ENCODE measurements around the gene ZFAND6.
"Not testable (repeated sequence)": the region's sequence is repeated elsewhere in the genome, so short reads cannot be mapped to it uniquely, and the experiment has no call there.

The ZFAND6 gene

GRCh38 chr15:80152180-80152895, 92.9 kb downstream of the ZFAND6 start:
- Histone ChIP-seq H3K4me3 (peak overlapping the region; percentile 84), H3K36me3 (ENCODE audit: insufficient read depth, low read length) (no peaks in the 10 kb centered on the region), H3K9me3 (ENCODE audit: low read depth, low read length) (no peaks in the 10 kb centered on the region), H3K9ac (ENCODE audit: insufficient read length) (no peak overlapping the region), H3K27ac (no peak overlapping the region)
- peak; percentile 28 for DNase-seq (ENCODE audit: low read depth, low spot score)
- TF ChIP-seq FOXP2 (optimal IDR thresholded peaks at IDR 0.05; ENCODE audit: control extremely low read depth, extremely low read length, insufficient read depth) (no peak), POLR2AphosphoS5 (IDR thresholded peaks at IDR 0.05; ENCODE audit: borderline replicate concordance, low read depth, low read length) (no peak), EZH2 (IDR thresholded peaks at IDR 0.05) (no peak)

DNA sequence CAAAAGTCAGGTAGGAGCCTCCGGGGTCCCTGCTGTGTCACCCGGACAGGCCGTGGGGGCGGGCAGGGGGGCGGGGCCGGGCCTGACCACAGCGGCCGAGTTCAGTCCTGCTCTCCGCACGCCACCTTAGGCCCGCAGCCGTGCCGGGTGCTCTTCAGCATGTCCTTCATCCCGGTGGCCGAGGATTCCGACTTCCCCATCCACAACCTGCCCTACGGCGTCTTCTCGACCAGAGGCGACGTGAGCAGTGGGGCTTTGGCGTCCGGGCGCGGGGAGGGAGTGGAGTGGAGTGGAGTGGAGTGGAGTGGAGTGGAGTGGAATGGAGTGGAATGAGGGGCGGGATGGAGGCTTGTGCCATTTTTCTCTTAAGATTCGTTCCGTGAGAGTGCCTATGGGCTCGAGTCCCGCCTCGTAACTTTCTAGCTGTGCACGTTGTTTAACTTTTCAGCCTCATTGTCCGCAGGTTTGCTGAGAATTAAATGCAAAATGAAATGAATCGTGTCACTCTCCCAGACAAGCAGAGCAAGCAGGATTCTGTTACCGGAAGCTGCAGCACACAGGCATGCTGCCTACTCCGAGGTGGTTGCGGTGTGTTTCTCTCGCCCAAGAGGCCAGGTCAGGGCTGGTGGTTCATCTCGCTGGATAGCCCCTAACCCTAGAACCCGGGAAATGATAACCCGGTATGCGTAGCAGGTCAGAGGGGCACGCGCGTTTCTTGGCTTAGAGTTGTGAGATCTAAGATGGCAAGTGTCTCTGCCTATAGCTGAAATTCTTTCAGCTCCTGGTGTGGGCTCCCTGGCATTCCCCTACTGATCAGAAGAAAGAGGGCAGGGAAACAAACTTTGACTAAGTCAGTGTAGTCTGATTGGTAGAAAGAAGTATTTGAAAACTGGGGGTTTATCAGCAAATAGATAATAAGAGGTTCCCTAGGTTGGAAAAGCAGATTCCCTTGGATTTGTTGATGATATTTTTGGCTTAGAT, 93.7 kb downstream of the ZFAND6 start, which contains the start of gene FAH:
TSS of gene FAH (plus strand) at position 104 of the 981 bp plus-strand sequence. CDS start at position 160, 56 bp downstream.
- peak within 1 kb of the TSS; percentile 84 for H3K4me3 ChIP-seq
- no peak for DNase-seq (ENCODE audit: low read depth, low spot score)
- peak within 1 kb of the TSS; percentile 47 for H3K9ac ChIP-seq (ENCODE audit: insufficient read length)
- H3K36me3 ChIP-seq (ENCODE audit: insufficient read depth, low read length): no peaks in the 10 kb centered on the region
- H3K9me3 ChIP-seq (ENCODE audit: low read depth, low read length): no peaks in the 10 kb centered on the region
- TF ChIP-seq FOXP2 (optimal IDR thresholded peaks at IDR 0.05; ENCODE audit: control extremely low read depth, extremely low read length, insufficient read depth) (no peak), EZH2 (IDR thresholded peaks at IDR 0.05) (no peak), POLR2AphosphoS5 (IDR thresholded peaks at IDR 0.05; ENCODE audit: borderline replicate concordance, low read depth, low read length) (no peak)
- no peak within 1 kb of the TSS for H3K27ac ChIP-seq

DNA sequence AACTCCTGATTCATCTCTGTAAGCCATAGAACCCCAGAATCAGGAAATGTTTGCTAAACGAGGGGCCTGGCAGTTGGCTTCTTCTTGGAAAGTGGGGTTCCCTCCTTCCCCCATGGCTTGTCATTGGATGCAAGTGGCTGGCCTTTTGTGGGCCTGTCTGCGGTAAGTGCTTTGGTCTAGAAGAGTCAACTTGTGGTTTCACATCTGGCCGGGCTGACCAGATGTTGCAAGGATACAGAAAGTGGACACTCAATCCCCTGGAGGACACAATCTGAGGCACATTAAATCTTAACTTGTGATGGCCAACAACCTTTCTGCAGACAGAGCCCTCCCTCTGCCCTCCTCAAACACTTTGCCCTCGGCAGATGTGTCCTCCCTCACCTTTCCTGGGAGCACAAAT, 94.4 kb downstream of the ZFAND6 start:
- no peak overlapping the region for H3K9ac ChIP-seq (ENCODE audit: insufficient read length)
- no peaks in the 10 kb centered on the region for H3K9me3 ChIP-seq (ENCODE audit: low read depth, low read length)
- DNase-seq (ENCODE audit: low read depth, low spot score): no peak
- no peak overlapping the region for H3K27ac ChIP-seq
- no peak for TF ChIP-seq POLR2AphosphoS5 (IDR thresholded peaks at IDR 0.05; ENCODE audit: borderline replicate concordance, low read depth, low read length)
- no peak for TF ChIP-seq EZH2 (IDR thresholded peaks at IDR 0.05)
- TF ChIP-seq FOXP2 (optimal IDR thresholded peaks at IDR 0.05; ENCODE audit: control extremely low read depth, extremely low read length, insufficient read depth): no peak
- no peaks in the 10 kb centered on the region for H3K36me3 ChIP-seq (ENCODE audit: insufficient read depth, low read length)
- no peak overlapping the region; the same call in 1 of the 2 replicates for H3K4me3 ChIP-seq

GRCh38 chr15:80154336-80154735, 94.9 kb downstream of the ZFAND6 start:
- H3K27ac ChIP-seq: no peak overlapping the region
- no peaks in the 10 kb centered on the region for H3K36me3 ChIP-seq (ENCODE audit: insufficient read depth, low read length)
- TF ChIP-seq EZH2 (IDR thresholded peaks at IDR 0.05) (no peak), POLR2AphosphoS5 (IDR thresholded peaks at IDR 0.05; ENCODE audit: borderline replicate concordance, low read depth, low read length) (no peak), FOXP2 (optimal IDR thresholded peaks at IDR 0.05; ENCODE audit: control extremely low read depth, extremely low read length, insufficient read depth) (no peak)
- no peak for DNase-seq (ENCODE audit: low read depth, low spot score)
- no peak overlapping the region for H3K9ac ChIP-seq (ENCODE audit: insufficient read length)
- no peak overlapping the region for H3K4me3 ChIP-seq
- H3K9me3 ChIP-seq (ENCODE audit: low read depth, low read length): no peaks in the 10 kb centered on the region

GRCh38 chr15:80155001-80155377, 95.5 kb downstream of the ZFAND6 start:
- H3K9ac ChIP-seq (ENCODE audit: insufficient read length): no peak overlapping the region
- no peaks in the 10 kb centered on the region for H3K9me3 ChIP-seq (ENCODE audit: low read depth, low read length)
- no peak for DNase-seq (ENCODE audit: low read depth, low spot score)
- no peak overlapping the region for H3K4me3 ChIP-seq
- no peak overlapping the region for H3K27ac ChIP-seq
- no peak for TF ChIP-seq FOXP2 (optimal IDR thresholded peaks at IDR 0.05; ENCODE audit: control extremely low read depth, extremely low read length, insufficient read depth)
- no peak for TF ChIP-seq POLR2AphosphoS5 (IDR thresholded peaks at IDR 0.05; ENCODE audit: borderline replicate concordance, low read depth, low read length)
- no peak for TF ChIP-seq EZH2 (IDR thresholded peaks at IDR 0.05)
- no peaks in the 10 kb centered on the region for H3K36me3 ChIP-seq (ENCODE audit: insufficient read depth, low read length)

- not testable (repeated sequence) for H3K9ac ChIP-seq (ENCODE audit: insufficient read length); H3K9me3 ChIP-seq (ENCODE audit: low read depth, low read length); DNase-seq (ENCODE audit: low read depth, low spot score); H3K27ac ChIP-seq; H3K4me3 ChIP-seq; H3K36me3 ChIP-seq (ENCODE audit: insufficient read depth, low read length)
Observed at GRCh38 chr15:80155378-80156175, 96.1 kb downstream of the ZFAND6 start.

GRCh38 chr15:80156176-80156720, 96.8 kb downstream of the ZFAND6 start:
- no peak overlapping the region for H3K9ac ChIP-seq (ENCODE audit: insufficient read length)
- no peak for DNase-seq (ENCODE audit: low read depth, low spot score)
- no peaks in the 10 kb centered on the region for H3K36me3 ChIP-seq (ENCODE audit: insufficient read depth, low read length)
- no peaks in the 10 kb centered on the region for H3K9me3 ChIP-seq (ENCODE audit: low read depth, low read length)
- TF ChIP-seq EZH2 (IDR thresholded peaks at IDR 0.05) (no peak), POLR2AphosphoS5 (IDR thresholded peaks at IDR 0.05; ENCODE audit: borderline replicate concordance, low read depth, low read length) (no peak), FOXP2 (optimal IDR thresholded peaks at IDR 0.05; ENCODE audit: control extremely low read depth, extremely low read length, insufficient read depth) (no peak)
- H3K27ac ChIP-seq: no peak overlapping the region
- no peak overlapping the region for H3K4me3 ChIP-seq

Measured in SK-N-MC (cell line).